GM12873 (cell line): Measurements from ENCODE around the gene EXTL2.

Source experiments
- CTCF ChIP-seq: IDR thresholded peaks from 2 replicates; pipeline ENCODE4 v1.5.1; 2012; ENCODE audit warnings: low read depth, mild to moderate bottlenecking, moderate library complexity, low read length, control low read depth; ENCODE audit not compliant: insufficient read depth; ENCODE audit errors: missing control alignments

EXTL2 gene

GRCh38 chr1:100921110-100921706 is 26.6 kb upstream of the EXTL2 start:
- peak; percentile 53 for TF ChIP-seq CTCF

GRCh38 chr1:100912019-100912418 is 17.4 kb upstream of the EXTL2 start:
- no peak for TF ChIP-seq CTCF

GRCh38 chr1:100909018-100909417 is 14.4 kb upstream of the EXTL2 start:
- TF ChIP-seq CTCF, result no peak

- no peak for TF ChIP-seq CTCF
Observed at GRCh38 chr1:100907887-100908286, 13.2 kb upstream of the EXTL2 start.

- TF ChIP-seq CTCF, result no peak
Observed at GRCh38 chr1:100905181-100905580, 10.5 kb upstream of the EXTL2 start.

GRCh38 chr1:100904528-100904927 is 9.9 kb upstream of the EXTL2 start:
- TF ChIP-seq CTCF, result no peak

GRCh38 chr1:100903777-100904176 is 9.1 kb upstream of the EXTL2 start:
- no peak for TF ChIP-seq CTCF
